Neuron (in vitro differentiated cells): ENCODE data around the gene RFX2.
"Not testable (repeated sequence)": the region's sequence is repeated elsewhere in the genome, so short reads cannot be mapped to it uniquely, and the experiment has no call there.

Experiments used
- H2AFZ ChIP-seq: one replicate; pipeline ENCODE4 v1.6.1; 2013; ENCODE audit warnings: low read depth, mild to moderate bottlenecking, inconsistent platforms, low read length, moderate library complexity
- H3K27me3 ChIP-seq: one replicate; pipeline ENCODE4 v1.6.1; 2013; ENCODE audit warnings: low read length; ENCODE audit not compliant: insufficient read depth
- H3K36me3 ChIP-seq: one replicate; pipeline ENCODE4 v1.6.1; 2013; ENCODE audit warnings: low read length; ENCODE audit not compliant: insufficient read depth
- H3K4me1 ChIP-seq: one replicate; pipeline ENCODE4 v1.6.1; 2013; ENCODE audit warnings: low read length; ENCODE audit not compliant: insufficient read depth
- H3K4me3 ChIP-seq: 2 replicates; pipeline ENCODE4 v1.5.1; 2013; ENCODE audit warnings: mild to moderate bottlenecking, low read length, moderate library complexity
- H3K9me3 ChIP-seq: one replicate; pipeline ENCODE4 v1.6.1; 2013; ENCODE audit warnings: low read length

The RFX2 gene

DNA sequence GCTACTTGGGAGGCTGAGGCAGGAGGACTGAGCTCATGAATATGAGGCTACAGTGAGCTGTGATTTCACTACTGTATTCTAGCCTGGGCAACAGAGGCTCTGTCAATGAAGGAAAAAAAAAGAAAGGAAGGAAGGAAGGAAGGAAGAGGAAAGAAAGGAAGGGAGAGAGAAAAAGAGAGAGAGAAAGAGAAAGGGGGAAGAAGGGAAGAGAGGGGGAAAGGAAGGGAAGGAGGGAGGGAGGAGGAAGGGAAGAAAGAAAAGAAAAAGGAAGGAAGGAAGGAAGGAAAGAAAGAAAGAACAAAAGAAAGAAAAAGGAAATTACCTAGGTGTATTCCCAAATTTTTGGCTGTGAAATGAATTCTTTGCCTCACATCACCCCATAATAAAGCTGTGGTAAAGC, 7.2 kb upstream of the RFX2 start:
- H3K36me3 ChIP-seq, result no peaks in the 10 kb centered on the region
- no peak overlapping the region for H3K4me3 ChIP-seq
- no peak overlapping the region for H2AFZ ChIP-seq
- H3K27me3 ChIP-seq, result no peaks in the 10 kb centered on the region
- no peaks in the 10 kb centered on the region for H3K4me1 ChIP-seq
- peaks cover 3% of the 10 kb centered on the region for H3K9me3 ChIP-seq

DNA sequence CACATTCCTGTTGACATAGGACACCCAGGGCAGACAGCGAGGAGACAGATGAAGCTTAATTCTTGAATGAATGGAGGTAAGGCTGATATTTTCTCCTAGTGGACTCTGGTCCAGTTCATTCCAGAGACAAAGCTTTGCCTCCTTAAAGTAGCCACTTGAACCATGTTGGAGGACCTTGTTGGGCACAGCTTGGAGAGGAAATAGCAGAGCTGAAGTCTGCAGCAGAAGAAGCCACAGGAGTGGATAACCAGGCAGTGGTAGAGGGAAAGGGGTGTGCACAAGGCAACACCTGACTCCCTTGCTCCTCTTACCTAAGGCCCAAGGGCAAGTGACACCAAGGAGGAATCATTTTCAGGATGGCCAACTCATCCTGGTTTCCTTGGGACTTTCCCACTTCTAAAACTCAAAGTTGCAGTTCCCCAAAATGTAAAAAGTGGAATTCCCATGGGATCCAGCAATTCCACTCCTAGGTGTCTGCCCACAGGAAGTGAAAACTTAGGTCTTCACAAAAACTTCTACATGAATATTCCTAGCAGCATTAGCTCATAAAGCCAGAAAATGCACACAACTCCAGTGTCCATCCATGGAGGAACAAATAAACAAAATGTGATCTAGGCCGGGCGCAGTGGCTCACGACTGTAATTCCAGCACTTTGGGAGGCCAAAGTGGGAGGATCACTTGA, 6.6 kb upstream of the RFX2 start:
- Histone ChIP-seq H3K4me1 (no peaks in the 10 kb centered on the region), H3K9me3 (peaks cover 3% of the 10 kb centered on the region), H3K27me3 (no peaks in the 10 kb centered on the region), H2AFZ (no peak overlapping the region), H3K4me3 (no peak overlapping the region), H3K36me3 (no peaks in the 10 kb centered on the region)

DNA sequence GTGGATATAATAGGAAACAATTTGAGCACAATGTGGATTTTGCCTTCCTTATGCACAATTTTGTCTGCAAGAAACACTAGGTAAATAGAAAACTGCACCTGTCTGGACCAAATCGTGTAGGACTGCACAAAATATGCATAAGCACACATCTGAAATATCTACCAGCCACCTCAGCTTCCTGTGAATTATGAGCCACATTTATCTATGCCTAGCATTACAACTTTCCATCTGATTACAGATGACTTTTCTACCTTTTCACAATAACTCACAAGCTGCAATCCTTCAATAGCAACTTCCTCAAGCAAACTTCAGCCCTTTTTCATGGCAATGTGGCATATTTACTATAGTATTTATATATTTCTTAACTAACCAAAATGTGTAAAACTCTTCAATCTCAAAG, 5.7 kb upstream of the RFX2 start:
- no peak overlapping the region for H2AFZ ChIP-seq
- H3K4me1 ChIP-seq, result no peaks in the 10 kb centered on the region
- peaks cover 3% of the 10 kb centered on the region for H3K9me3 ChIP-seq
- H3K4me3 ChIP-seq, result no peak overlapping the region
- no peaks in the 10 kb centered on the region for H3K36me3 ChIP-seq
- no peaks in the 10 kb centered on the region for H3K27me3 ChIP-seq

DNA sequence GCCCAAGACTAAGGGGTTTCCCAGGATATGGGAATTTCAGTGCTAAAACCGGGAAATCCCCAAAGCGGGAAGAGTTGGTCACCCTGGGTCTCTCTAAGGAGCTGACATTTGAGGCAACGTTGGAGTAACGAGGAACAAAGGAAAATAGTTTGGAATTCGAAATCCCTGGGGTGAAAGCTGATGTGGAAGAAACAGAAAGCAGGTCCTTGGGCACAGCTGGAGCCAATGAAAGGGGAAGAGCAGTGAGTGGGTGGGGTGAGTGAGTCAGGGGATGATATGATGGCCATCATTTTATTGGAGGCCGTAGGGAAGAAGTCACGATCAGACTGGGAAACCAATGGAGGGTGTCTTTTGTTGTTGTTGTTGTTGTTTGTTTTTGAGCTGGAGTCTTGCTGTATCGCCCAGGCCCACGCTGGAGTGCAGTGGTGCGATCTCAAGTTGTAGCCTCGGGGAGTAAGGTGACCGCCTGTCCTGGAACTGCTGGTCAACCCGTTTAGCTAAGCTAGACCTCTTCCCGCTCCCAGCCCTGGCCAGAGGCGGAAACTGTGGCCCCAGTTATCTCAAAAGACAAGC, 3.4 kb upstream of the RFX2 start:
- Histone ChIP-seq H3K4me3 (no peak overlapping the region), H3K27me3 (no peaks in the 10 kb centered on the region), H2AFZ (no peak overlapping the region), H3K9me3 (no peaks in the 10 kb centered on the region), H3K36me3 (no peaks in the 10 kb centered on the region), H3K4me1 (peaks cover 9% of the 10 kb centered on the region)

- Histone ChIP-seq H2AFZ (no peak overlapping the region), H3K36me3 (peaks cover 6% of the 10 kb centered on the region), H3K4me3 (peak overlapping the region; percentile 99), H3K27me3 (no peaks in the 10 kb centered on the region), H3K9me3 (no peaks in the 10 kb centered on the region), H3K4me1 (peaks cover 18% of the 10 kb centered on the region)
These were observed 353 bp downstream of the RFX2 start for GRCh38 chr19:6109947-6110346.

DNA sequence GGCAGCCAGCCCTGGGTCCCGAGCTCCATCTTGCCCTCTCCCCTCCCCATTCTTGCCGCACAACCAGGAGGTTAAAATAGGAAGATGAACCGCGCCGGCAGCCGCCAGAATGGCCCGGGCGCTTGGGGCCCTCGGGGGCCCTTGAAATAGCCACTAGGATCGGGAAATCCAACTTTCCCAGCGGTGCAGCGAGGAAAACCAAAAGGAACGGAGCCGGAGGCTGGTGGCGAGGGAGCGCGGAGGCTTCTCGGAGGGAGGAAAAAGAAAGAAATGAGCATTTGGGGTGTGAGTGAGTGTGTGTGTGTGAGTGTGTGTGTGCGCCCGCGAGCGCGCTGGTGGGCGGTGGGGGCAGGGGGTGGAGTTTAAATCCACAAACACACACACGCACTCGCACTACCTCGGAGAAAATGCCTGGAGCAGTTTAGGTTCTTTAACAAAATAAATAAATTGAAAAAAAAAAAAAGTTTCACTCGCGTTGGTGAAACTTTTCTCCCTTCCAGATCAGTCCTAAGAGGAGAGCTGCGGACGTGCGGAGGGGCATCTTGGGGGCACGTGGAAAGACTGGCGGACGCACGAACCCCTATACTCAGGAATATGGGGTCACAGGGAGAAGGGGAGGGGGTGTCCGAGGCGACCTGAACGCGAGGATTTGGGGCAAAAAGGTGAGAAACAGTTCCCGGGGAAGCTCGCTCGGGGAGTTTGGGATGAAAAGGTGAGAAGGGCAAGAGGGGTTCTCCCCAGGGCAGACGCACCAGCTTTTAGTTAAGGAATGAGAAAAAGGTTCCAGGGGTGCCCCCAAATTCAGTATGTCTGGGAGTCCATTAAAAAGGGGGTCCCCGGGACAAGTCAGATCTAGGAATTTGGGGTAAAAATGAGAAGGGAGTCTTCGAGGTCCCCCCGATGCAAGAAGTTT, 1.3 kb downstream of the RFX2 start:
- Histone ChIP-seq H3K27me3 (no peaks in the 10 kb centered on the region), H3K4me1 (peaks cover 18% of the 10 kb centered on the region), H2AFZ (peak overlapping the region; percentile 82), H3K36me3 (peaks cover 6% of the 10 kb centered on the region), H3K9me3 (no peaks in the 10 kb centered on the region), H3K4me3 (peak overlapping the region; percentile 99)

DNA sequence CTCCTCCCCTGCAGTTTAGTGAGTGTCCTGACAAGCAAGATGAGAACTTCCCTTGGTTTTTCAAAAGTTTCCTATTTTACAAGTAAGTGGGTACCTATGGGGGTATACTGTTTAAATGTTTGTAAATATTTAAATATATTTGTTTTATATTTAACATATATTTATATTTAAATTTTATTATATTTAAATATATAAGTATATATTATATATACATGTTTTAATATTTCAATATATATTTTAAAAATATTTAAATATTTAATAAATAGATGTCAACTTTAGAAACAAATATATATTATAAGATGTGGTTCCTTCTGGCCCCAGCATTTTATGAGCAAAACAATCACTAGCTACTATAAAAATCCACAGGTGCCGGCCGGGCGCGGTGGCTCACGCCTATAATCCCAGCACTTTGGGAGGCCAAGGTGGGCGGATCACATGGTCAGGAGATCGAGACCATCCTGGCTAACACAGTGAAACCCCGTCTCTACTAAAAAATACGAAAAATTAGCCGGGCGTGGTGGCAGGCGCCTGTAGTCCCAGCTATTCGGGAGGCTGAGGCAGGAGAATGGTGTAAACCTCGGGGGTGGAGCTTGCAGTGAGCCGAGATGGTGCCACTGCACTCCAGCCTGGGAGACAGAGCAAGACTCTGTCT, 3.5 kb downstream of the RFX2 start:
- H2AFZ ChIP-seq, H3K9me3 ChIP-seq, H3K27me3 ChIP-seq, H3K36me3 ChIP-seq, H3K4me3 ChIP-seq: not testable (repeated sequence)
- H3K4me1 ChIP-seq, result peaks cover 18% of the 10 kb centered on the region

DNA sequence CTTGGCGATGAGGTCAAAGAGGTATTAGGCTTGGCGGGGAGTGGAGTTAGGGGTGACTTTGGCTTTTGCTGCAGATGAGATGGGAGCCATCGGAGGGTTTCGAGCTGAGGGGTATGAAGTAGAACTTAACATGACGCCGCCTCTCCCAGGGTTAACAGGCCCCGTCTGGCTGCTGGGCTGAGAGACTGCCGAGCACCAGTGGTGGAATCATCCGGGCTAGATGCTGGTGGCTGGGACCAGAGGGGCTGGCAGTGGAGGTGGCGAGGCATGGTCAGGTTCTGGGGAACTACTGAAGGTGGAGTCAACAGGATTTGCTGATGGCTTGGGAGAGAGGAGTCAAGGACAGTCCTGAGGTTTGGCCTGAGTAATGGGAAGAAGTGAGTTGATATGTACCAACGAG, 4.9 kb downstream of the RFX2 start:
- H3K9me3 ChIP-seq, result no peaks in the 10 kb centered on the region
- H2AFZ ChIP-seq, result no peak overlapping the region
- no peak overlapping the region for H3K4me3 ChIP-seq
- peaks cover 6% of the 10 kb centered on the region for H3K36me3 ChIP-seq
- H3K4me1 ChIP-seq, result peaks cover 19% of the 10 kb centered on the region
- H3K27me3 ChIP-seq, result no peaks in the 10 kb centered on the region

DNA sequence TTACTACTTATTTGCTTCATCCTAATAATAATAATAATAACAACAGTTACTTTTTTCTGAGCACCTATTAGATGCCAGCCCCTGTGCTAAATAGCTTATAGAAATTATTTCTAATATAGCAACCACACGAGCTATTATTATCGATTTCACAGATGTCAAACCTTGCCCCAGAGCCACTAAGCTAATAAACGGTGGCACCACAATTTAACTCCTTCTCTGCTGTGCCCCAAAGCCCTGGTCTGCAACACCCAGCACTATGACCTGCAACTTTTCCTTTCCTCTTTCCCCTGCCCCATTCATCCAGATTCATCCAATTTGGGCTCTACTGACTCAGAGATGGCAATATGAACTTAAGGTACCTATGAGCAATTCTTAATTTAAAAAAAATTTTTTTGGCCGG, 6.4 kb downstream of the RFX2 start:
- no peaks in the 10 kb centered on the region for H3K27me3 ChIP-seq
- H3K9me3 ChIP-seq, result no peaks in the 10 kb centered on the region
- H3K4me3 ChIP-seq, result no peak overlapping the region
- H2AFZ ChIP-seq, result no peak overlapping the region
- peaks cover 6% of the 10 kb centered on the region for H3K36me3 ChIP-seq
- H3K4me1 ChIP-seq, result peaks cover 26% of the 10 kb centered on the region

GRCh38 chr19:6103217-6103644, 7.1 kb downstream of the RFX2 start:
- H3K27me3 ChIP-seq, result no peaks in the 10 kb centered on the region
- H2AFZ ChIP-seq, result no peak overlapping the region
- no peaks in the 10 kb centered on the region for H3K9me3 ChIP-seq
- peaks cover 27% of the 10 kb centered on the region for H3K4me1 ChIP-seq
- peaks cover 6% of the 10 kb centered on the region for H3K36me3 ChIP-seq
- no peak overlapping the region for H3K4me3 ChIP-seq

DNA sequence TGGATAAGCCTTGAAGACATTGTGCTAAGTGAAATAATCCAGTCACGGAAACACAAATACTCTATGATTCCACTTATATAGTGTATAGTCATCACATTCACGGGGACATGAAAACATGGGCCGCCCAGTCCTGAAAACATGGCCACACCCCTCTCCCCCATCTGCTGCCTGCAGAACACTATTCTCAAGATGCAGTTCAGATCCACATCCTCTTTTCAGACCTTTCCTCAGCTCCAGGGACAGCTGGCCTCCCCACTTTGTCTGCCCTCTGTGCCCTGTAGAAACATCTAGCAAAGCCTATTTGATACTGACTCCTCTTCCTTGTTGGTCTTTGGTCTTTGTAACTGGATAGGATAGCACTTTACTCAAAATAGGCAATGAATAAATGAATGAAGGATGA, 8.3 kb downstream of the RFX2 start:
- Histone ChIP-seq H3K4me1 (peaks cover 22% of the 10 kb centered on the region), H2AFZ (no peak overlapping the region), H3K4me3 (no peak overlapping the region), H3K36me3 (peaks cover 6% of the 10 kb centered on the region), H3K9me3 (no peaks in the 10 kb centered on the region), H3K27me3 (no peaks in the 10 kb centered on the region)

DNA sequence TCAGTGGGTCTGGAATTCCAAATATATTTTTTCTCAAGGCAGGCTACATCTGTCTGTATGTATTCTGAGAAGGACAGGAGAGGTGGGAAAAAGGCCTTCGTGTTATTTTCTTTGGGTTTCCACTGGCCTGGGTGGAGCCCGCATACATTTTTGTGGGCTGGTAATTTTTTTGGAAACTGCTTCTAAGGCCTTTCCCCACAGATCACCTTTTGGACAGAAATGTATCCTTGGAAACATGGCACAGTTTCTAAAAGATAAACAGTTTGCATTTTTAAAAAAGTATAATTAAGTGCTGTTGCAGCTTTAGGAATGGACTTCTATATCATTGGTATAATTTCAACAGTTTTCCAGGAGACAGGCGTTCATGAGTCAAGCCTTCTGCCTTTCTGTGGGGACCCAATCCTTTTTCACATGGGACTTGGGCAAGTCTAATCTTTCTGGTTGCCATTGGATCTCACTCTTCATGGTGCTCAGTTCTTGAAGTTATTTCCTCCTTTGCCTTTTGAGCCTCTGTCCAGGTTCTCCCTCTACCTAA, 8.9 kb downstream of the RFX2 start:
- Histone ChIP-seq H3K36me3 (peaks cover 6% of the 10 kb centered on the region), H3K27me3 (no peaks in the 10 kb centered on the region), H3K4me3 (no peak overlapping the region), H2AFZ (no peak overlapping the region), H3K4me1 (peaks cover 22% of the 10 kb centered on the region), H3K9me3 (no peaks in the 10 kb centered on the region)
